ENCODE data around the gene DGKG. TPM values are rescaled to one million over a fixed set of nuclear protein-coding genes. Genes with fewer than 3 reads are reported as not detected.

The DGKG gene
- total and polyA plus RNA-seq, 2 of the 8 experiments (the other 6 are each of a cell fraction or from before 2014, with no cell fraction given), result 0.30 to 0.48 TPM

DNA sequence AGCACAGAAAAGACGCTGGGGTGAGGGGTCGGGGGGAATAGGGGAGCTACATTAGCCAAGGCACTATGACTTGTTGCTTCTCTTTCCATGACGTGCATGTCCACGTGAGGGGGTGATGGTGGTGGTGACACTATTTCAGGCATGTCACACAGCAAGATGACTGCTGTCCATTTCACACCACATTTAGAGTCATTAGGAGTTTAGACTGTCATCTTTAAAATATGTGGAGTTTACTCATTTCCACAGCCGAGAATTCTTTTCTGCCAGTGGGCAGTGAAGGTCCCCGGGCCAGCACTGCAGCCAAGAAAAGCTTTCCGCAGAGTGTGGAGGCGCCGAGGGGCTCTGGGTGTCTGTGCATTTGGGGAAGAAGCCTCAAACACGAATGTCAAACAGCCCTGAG is 954 bp upstream of the DGKG start (continued):
- TF ChIP-seq SIN3A (conservative IDR thresholded peaks at IDR 0.05 in 1 of 2, IDR thresholded peaks at IDR 0.05 in 1 of 2; ENCODE audit: low read depth in 1 of 2, low read length in 2 of 2) (no peak), ZNF274 (IDR thresholded peaks at IDR 0.05; ENCODE audit: borderline replicate concordance, extremely low read depth, low read length) (no peak), YY1 (IDR thresholded peaks at IDR 0.05; ENCODE audit: low read depth, low read length) (no peak), SUZ12 (IDR thresholded peaks at IDR 0.05; ENCODE audit: low read length) (no peak)
